GM18873 (cell line): ENCODE measurements around the gene ERC2.
"Not testable (repeated sequence)": the region's sequence is repeated elsewhere in the genome, so short reads cannot be mapped to it uniquely, and the experiment has no call there.

Experiments used
- ATAC-seq: cut with Tn5 transposase; IDR thresholded peaks from one replicate; pipeline ENCODE4 v1.9.1; 2021; ENCODE audit warnings: mild to moderate bottlenecking, moderate library complexity, moderate number of reproducible peaks; ENCODE audit not compliant: unreplicated experiment, low FRiP score

The ERC2 gene

DNA sequence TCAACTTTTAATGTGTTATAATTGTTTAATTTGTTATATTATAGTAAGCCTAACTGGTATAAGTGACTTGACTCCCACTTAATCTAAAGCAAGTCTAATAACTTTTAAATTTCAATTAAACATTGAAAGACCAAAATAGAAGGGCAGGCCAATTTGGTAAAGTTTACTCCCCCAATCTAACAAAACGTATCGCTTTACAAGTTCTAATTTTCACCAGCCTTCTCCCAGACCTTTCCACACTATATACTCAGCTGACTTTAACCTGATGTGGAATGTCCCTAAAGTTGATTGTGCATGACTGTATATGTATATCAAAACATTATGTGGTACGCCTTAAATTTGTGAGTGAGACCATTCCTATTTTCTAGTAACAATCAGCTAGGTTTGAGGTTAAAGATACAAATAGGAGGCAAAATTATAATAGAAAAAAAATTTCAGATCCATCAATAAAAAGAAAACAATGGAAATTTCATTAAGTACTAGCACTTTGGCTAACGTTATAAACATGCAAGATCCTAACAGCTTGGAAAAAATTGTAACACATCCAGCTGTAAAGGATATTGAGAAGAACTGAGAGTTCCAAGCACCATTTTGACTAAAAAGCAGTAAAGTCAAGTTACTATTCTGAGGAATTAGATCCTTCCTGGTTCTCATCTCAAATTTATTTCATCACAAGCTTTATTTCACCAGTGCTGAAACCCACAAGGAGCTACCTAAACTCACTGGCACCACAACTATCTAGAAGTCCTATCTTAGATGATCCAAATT lies 199.5 kb downstream of the ERC2 start:
- ATAC-seq: no peak

DNA sequence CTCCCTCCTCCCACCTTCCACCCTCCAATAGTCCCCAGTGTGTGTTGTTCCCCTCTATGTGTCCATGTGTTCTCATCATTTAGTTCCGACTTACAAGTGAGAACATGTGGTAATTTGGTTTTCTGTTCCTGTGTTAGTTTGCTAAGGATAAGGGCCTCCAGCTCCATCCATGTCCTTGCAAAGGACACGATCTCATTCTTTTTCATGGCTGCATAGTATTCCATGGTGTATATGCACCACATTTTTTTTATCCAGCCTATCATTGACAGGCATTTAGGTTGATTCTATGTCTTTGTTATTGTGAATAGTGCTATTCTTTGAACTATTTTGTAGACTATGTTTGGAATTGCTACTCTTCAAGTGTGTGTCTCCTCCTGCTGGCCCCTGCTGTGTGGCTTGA lies 206.4 kb downstream of the ERC2 start:
- ATAC-seq: not testable (repeated sequence)

GRCh38 chr3:56260262-56260661 lies 208.0 kb downstream of the ERC2 start:
- no peak for ATAC-seq

GRCh38 chr3:56257826-56258225 lies 210.4 kb downstream of the ERC2 start:
- ATAC-seq: no peak

- ATAC-seq: no peak
Measured at GRCh38 chr3:56254835-56255234, 213.4 kb downstream of the ERC2 start.

DNA sequence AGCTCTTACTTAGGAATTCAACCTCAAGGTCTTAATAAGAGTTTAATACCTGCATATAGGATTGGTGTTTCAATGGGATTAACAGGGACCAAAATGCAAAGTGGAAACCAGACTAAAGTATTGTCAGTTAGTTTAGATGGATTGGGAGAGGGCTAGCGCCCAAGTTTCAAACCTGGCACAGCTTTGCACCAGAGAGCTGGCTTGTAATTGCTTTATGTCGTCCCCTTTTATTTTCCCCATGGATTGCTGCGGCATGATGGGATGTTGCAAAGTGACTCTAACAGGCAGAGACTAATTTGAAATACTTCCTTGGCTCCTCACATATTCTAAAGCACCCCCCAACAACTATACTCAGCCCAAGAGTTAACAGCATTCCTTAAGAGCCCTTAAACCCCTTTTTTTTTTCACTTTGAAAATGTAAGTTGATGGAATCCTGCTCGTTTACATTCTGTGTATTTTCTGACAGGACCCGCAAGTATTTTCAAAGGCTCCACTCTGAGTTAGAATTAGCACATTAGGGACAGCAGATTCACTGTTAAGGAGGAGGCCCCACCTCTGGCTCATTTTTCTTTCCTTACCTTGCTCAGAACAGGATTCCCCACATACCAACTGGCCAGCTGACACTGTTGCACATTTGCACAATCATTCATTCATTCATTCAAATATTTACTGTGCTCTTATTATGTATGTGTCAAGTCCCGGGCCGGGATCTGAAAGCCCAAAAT lies 214.2 kb downstream of the ERC2 start:
- no peak for ATAC-seq

- ATAC-seq: no peak
Measured at GRCh38 chr3:56251343-56251945, 216.8 kb downstream of the ERC2 start.

- ATAC-seq: no peak
Measured at GRCh38 chr3:56248021-56248420, 220.2 kb downstream of the ERC2 start.

GRCh38 chr3:56238299-56238698 lies 230.0 kb downstream of the ERC2 start:
- no peak for ATAC-seq

- no peak for ATAC-seq
Measured at GRCh38 chr3:56233742-56234141, 234.5 kb downstream of the ERC2 start.

GRCh38 chr3:56229311-56229710 lies 239.0 kb downstream of the ERC2 start:
- ATAC-seq: no peak

DNA sequence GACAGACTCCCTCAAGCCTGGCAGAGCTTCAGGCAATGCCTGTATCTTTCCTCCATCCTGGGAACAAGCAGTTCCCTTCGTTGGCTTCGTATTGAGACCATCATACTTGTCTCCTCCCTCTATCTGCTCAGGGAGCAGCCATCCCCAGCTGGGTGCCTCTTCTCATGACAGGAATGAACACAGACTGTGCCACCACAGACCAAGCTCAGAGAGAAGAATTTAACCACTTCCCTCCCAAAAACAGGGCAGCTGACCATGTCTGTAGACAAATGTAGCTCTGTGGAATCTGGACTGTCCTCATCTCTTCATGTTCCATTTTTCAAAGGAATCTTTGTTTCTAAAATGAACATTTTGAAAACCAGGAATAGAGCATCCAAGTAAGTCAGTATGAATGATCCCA lies 245.4 kb downstream of the ERC2 start:
- no peak for ATAC-seq

GRCh38 chr3:56219894-56220805 lies 248.1 kb downstream of the ERC2 start:
- no peak for ATAC-seq

GRCh38 chr3:56209982-56210751 lies 258.1 kb downstream of the ERC2 start:
- ATAC-seq: no peak

- ATAC-seq: no peak
Measured at GRCh38 chr3:56207922-56208321, 260.3 kb downstream of the ERC2 start.

- ATAC-seq: no peak
Measured at GRCh38 chr3:56205406-56205805, 262.9 kb downstream of the ERC2 start.

- ATAC-seq: no peak
Measured at GRCh38 chr3:56202997-56203396, 265.3 kb downstream of the ERC2 start.

DNA sequence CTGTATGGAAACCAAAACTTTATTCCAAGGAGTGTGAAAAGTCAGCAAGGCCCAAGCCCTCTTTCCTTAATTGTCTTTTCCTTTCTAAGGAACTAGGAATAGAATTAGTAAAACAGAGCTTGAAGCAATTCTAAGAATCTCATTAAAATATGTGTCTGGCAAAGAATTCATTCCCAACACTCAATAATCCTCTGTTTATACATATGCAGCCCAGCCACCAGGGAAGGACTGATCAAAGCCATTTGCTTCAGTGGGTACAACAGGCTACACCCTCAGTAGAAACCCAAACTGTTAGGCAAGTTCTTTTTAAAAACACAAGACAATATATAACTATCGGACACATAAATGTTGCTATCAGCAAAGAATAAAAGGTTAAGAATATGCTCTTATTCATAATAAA lies 266.9 kb downstream of the ERC2 start:
- ATAC-seq: no peak

DNA sequence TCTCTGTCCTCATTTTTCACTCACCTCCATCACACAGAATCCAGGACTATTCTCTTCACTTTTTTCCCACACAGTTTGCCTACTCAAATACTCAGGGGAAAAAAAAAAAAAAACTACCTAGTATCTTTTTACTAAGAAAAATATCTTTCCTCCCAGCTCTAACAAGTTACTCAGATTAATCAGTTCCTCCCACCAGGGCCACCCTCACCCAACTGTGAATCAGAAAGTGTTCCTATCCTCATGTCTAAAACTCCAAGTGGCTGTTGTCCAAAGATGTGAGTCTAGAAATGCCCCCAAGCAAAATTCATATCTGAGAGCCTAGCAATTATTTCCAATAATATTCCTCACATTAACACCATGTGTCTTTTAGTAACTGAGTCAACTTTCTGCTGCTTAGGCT lies 268.0 kb downstream of the ERC2 start:
- ATAC-seq: no peak

DNA sequence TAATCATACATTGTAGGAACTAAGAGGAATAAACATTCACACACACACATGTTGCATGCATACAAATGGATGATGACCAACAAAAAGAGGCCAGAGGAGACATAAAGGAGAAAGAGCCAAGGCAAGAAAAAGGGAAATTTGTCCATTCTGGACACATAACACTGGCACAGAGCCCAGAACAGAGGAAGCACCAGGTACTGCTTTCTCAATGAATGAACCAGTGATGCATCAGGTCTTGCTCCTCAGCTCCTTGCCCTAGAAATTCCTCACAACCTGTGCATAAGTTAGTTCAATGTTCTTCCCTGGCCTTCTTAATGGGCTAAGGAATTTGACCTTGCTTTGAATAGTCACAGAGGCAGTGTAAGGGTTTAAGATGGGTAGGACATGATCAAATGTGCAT lies 270.3 kb downstream of the ERC2 start:
- ATAC-seq: no peak
